Trophoblast cell (in vitro differentiated cells and primary cell): ENCODE results near the gene PSMD4.

Experiments
- DNase-seq, 2 donors: peaks; one replicate each; pipeline ENCODE4 v3.0.0-alpha.2; 2016
- H2AFZ ChIP-seq: 2 replicates; pipeline ENCODE4 v1.6.1; 2013; ENCODE audit warnings: low read length, moderate library complexity, mild to moderate bottlenecking; ENCODE audit not compliant: insufficient read depth, poor library complexity
- H2AK5ac ChIP-seq: 2 replicates; pipeline ENCODE4 v1.6.1; 2013; ENCODE audit warnings: mild to moderate bottlenecking, low read length
- H2BK120ac ChIP-seq: 2 replicates; pipeline ENCODE4 v1.6.1; 2013; ENCODE audit warnings: low read length, mild to moderate bottlenecking, moderate library complexity; ENCODE audit not compliant: insufficient read depth, poor library complexity
- H2BK12ac ChIP-seq: 2 replicates; pipeline ENCODE4 v1.6.1; 2013; ENCODE audit warnings: mild to moderate bottlenecking, low read length, moderate library complexity
- H2BK5ac ChIP-seq: 2 replicates; pipeline ENCODE4 v1.6.1; 2013; ENCODE audit warnings: low read length, low read depth, moderate library complexity, mild to moderate bottlenecking; ENCODE audit not compliant: poor library complexity
- H3K14ac ChIP-seq: 2 replicates; pipeline ENCODE4 v1.6.1; 2013; ENCODE audit warnings: mild to moderate bottlenecking, low read length
- H3K18ac ChIP-seq: 2 replicates; pipeline ENCODE4 v1.6.1; 2013; ENCODE audit warnings: mild to moderate bottlenecking, low read length
- H3K23ac ChIP-seq: 2 replicates; pipeline ENCODE4 v1.6.1; 2013; ENCODE audit warnings: low read length
- H3K27ac ChIP-seq: 2 replicates; pipeline ENCODE4 v1.5.1; 2013; ENCODE audit warnings: low read depth, mild to moderate bottlenecking, inconsistent platforms, low read length, moderate library complexity
- H3K27me3 ChIP-seq: 2 replicates; pipeline ENCODE4 v1.6.1; 2013; ENCODE audit warnings: inconsistent platforms, mild to moderate bottlenecking, low read length, moderate library complexity; ENCODE audit not compliant: insufficient read depth
- H3K36me3 ChIP-seq, 2 experiments: 1 replicate in 1 of 2; 2 replicates in 1 of 2; pipeline ENCODE4 v1.6.1; 2013; ENCODE audit warnings: low read length in 2 of 2, mild to moderate bottlenecking in 2 of 2, moderate library complexity in 1 of 2; ENCODE audit not compliant: insufficient read depth in 2 of 2, control insufficient read depth in 1 of 2
- H3K4ac ChIP-seq: 2 replicates; pipeline ENCODE4 v1.6.1; 2013; ENCODE audit warnings: low read depth, mild to moderate bottlenecking, low read length, moderate library complexity
- H3K4me1 ChIP-seq, 2 experiments: 1 replicate in 1 of 2; 2 replicates in 1 of 2; pipeline ENCODE4 v1.6.1; 2013; ENCODE audit warnings: low read length in 2 of 2, mild to moderate bottlenecking in 2 of 2, moderate library complexity in 1 of 2; ENCODE audit not compliant: insufficient read depth in 2 of 2, control insufficient read depth in 1 of 2
- H3K4me2 ChIP-seq: 2 replicates; pipeline ENCODE4 v1.6.1; 2013; ENCODE audit warnings: inconsistent platforms, mild to moderate bottlenecking, low read length, moderate library complexity
- H3K4me3 ChIP-seq: 2 replicates; pipeline ENCODE4 v1.5.1; 2013; ENCODE audit warnings: mild to moderate bottlenecking, low read depth, low read length, inconsistent platforms
- H3K79me1 ChIP-seq: one replicate; pipeline ENCODE4 v1.6.1; 2013; ENCODE audit warnings: low read length
- H3K79me2 ChIP-seq: 2 replicates; pipeline ENCODE4 v1.6.1; 2013; ENCODE audit warnings: low read length, mild to moderate bottlenecking; ENCODE audit not compliant: control insufficient read depth, insufficient read depth, poor library complexity
- H3K9ac ChIP-seq: 2 replicates; pipeline ENCODE4 v1.6.1; 2013; ENCODE audit warnings: mild to moderate bottlenecking, low read length
- H3K9me3 ChIP-seq: 2 replicates; pipeline ENCODE4 v1.6.1; 2013; ENCODE audit warnings: low read depth, mild to moderate bottlenecking, control low read depth, inconsistent platforms, low read length; ENCODE audit not compliant: insufficient read depth
- H4K12ac ChIP-seq: 2 replicates; pipeline ENCODE4 v1.6.1; 2013; ENCODE audit warnings: low read depth, mild to moderate bottlenecking, low read length, moderate library complexity
- H4K8ac ChIP-seq: 2 replicates; pipeline ENCODE4 v1.6.1; 2013; ENCODE audit warnings: low read depth, mild to moderate bottlenecking, low read length, moderate library complexity
- H4K91ac ChIP-seq: one replicate; pipeline ENCODE4 v1.6.1; 2013; ENCODE audit warnings: low read depth, mild to moderate bottlenecking, low read length, moderate library complexity
- WGBS: extraction: QIAGEN DNeasy Blood & Tissue Kit; methylation state at CpG from one replicate; pipeline ENCODE4 v1.1.7; 2013; ENCODE audit warnings: missing lambda C conversion rate; ENCODE audit not compliant: insufficient read length, insufficient coverage; ENCODE audit errors: extremely low coverage; 5-methylcytosine and 5-hydroxymethylcytosine counted together

PSMD4 gene

DNA sequence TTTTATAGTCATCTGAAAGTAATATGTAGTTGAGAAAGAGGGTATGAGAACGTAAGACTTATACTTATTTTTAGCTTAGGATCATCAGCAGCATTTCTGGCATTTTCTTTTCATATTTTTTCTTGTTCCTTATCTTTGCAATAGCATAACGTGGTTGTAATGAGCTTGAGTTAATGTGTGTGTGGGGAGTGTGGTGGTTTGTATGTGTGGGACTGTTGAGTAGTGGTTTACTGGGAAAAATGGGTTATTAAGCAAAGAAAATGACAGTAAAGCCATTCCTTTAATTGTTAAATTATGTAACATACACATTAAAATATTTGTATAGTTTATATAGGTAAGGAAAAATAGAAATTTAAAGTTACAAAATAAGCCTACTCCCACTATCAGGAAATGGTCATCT lies 41.0 kb upstream of the PSMD4 start:
- no CpG with 5 or more reads among the region's 2 CpGs for WGBS
- Histone ChIP-seq H3K4ac (no peak overlapping the region), H2BK5ac (no peak overlapping the region), H3K4me1 (no peaks in the 10 kb centered on the region), H3K23ac (no peak overlapping the region), H4K91ac (no peak overlapping the region), H3K27ac (no peak overlapping the region), H2BK12ac (no peak overlapping the region), H3K18ac (no peak overlapping the region), H3K9ac (no peak overlapping the region), H3K14ac (no peak overlapping the region), H3K27me3 (no peaks in the 10 kb centered on the region), H4K8ac (no peak overlapping the region), H2BK120ac (no peak overlapping the region), H2AK5ac (no peak overlapping the region), H4K12ac (no peak overlapping the region), H3K36me3 (peaks cover 18 to 34% of the 10 kb centered on the region in 2 experiments), H2AFZ (no peak overlapping the region), H3K9me3 (no peaks in the 10 kb centered on the region), H3K4me3 (no peak overlapping the region), H3K79me1 (no peaks in the 10 kb centered on the region), H3K79me2 (peaks cover 6% of the 10 kb centered on the region), H3K4me2 (no peak overlapping the region)
- DNase-seq: peak in 1 of 2 donors; percentile 44

DNA sequence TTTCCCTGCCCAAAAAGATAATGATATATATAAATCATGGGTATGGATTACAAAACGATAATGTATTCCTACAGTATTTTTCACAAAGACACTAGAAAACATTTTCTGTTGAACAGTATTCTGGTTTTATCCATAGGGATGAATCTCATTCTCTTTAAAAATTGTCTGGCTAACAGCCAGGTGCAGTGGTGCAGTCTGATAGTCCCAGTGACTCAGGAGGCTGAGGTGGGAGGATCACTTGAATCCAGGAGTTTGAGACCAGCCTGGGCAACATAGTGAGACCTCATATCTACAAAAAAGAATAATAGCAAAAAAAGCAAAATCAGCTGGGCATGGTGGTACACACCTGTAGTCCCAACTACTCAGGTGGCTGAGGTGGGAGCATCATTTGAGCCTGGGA lies 32.9 kb upstream of the PSMD4 start:
- no CpG with 5 or more reads among the region's 1 CpG for WGBS
- no peak for DNase-seq
- no peak overlapping the region for H4K12ac ChIP-seq
- H3K14ac ChIP-seq: no peak overlapping the region
- H3K36me3 ChIP-seq: peaks cover 23 to 28% of the 10 kb centered on the region in 2 experiments
- H3K4me3 ChIP-seq: no peak overlapping the region
- H3K23ac ChIP-seq: no peak overlapping the region
- H2AK5ac ChIP-seq: no peak overlapping the region
- H2BK12ac ChIP-seq: no peak overlapping the region
- H3K79me1 ChIP-seq: no peaks in the 10 kb centered on the region
- H2BK120ac ChIP-seq: no peak overlapping the region
- H3K18ac ChIP-seq: no peak overlapping the region
- H4K8ac ChIP-seq: no peak overlapping the region
- no peaks in the 10 kb centered on the region for H3K79me2 ChIP-seq
- H3K4me1 ChIP-seq: no peaks in the 10 kb centered on the region
- no peaks in the 10 kb centered on the region for H3K27me3 ChIP-seq
- no peak overlapping the region for H3K9ac ChIP-seq
- H3K4ac ChIP-seq: peak overlapping the region; percentile 50
- H2BK5ac ChIP-seq: no peak overlapping the region
- H3K4me2 ChIP-seq: no peak overlapping the region
- no peak overlapping the region for H2AFZ ChIP-seq
- H3K27ac ChIP-seq: no peak overlapping the region
- H3K9me3 ChIP-seq: no peaks in the 10 kb centered on the region
- no peak overlapping the region for H4K91ac ChIP-seq

DNA sequence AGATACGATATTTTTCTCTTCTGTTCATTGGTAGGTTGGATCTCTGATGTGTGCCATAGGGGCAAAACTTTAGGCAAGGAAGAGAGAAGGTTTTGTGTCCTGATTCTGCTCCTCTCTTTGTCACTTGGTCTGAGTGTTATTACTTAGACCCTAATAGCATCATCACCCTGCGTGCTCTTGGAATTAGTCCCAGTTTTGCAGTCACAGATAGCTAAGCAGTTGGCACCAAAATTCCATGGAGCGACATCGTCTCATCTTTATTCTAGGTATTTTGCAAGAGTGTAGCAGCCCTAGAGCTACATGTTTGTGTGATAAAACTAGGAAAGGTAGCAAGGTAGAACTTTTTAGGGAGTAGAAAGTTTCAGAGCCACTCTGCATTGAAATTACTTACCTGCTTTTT lies 32.4 kb upstream of the PSMD4 start:
- Histone ChIP-seq H3K9me3 (no peaks in the 10 kb centered on the region), H3K4me2 (no peak overlapping the region), H3K27me3 (no peaks in the 10 kb centered on the region), H2AK5ac (no peak overlapping the region), H3K36me3 (peaks cover 24 to 27% of the 10 kb centered on the region in 2 experiments), H3K79me2 (no peaks in the 10 kb centered on the region), H3K4ac (peak overlapping the region; percentile 31), H3K18ac (no peak overlapping the region), H2BK12ac (no peak overlapping the region), H2BK120ac (no peak overlapping the region), H2AFZ (no peak overlapping the region), H3K9ac (no peak overlapping the region), H4K12ac (no peak overlapping the region), H3K79me1 (no peaks in the 10 kb centered on the region), H2BK5ac (no peak overlapping the region), H3K23ac (no peak overlapping the region), H4K8ac (no peak overlapping the region), H3K27ac (no peak overlapping the region), H3K4me1 (no peaks in the 10 kb centered on the region), H4K91ac (no peak overlapping the region), H3K4me3 (no peak overlapping the region), H3K14ac (no peak overlapping the region)
- DNase-seq: no peak
- WGBS: no CpG with 5 or more reads among the region's 4 CpGs

DNA sequence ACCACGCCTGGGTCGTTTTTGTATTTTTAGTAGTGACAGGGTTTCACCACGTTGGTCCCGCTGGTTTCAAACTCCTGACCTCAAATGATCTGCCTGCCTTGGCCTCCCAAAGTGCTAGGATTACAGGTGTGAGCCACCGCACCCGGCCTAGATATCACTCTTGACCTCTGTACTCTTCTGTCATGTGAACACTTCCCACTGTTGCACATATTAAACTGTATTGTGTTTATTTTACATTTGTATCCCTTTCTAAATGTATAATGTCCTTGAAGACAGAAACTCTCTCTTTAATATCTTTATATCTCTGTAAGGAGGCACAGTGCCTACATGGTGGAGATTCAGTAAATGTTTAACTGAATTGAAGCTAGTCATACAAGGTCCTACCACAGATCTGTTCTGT lies 19.3 kb upstream of the PSMD4 start:
- H3K27ac ChIP-seq: no peak overlapping the region
- H3K14ac ChIP-seq: no peak overlapping the region
- H3K4me1 ChIP-seq: no peaks in the 10 kb centered on the region
- no peak overlapping the region for H2BK120ac ChIP-seq
- DNase-seq: no peak
- H4K91ac ChIP-seq: no peak overlapping the region
- H2BK5ac ChIP-seq: no peak overlapping the region
- H3K27me3 ChIP-seq: no peaks in the 10 kb centered on the region
- H3K79me1 ChIP-seq: no peaks in the 10 kb centered on the region
- H3K79me2 ChIP-seq: no peaks in the 10 kb centered on the region
- no peak overlapping the region for H2BK12ac ChIP-seq
- H2AFZ ChIP-seq: no peak overlapping the region
- WGBS: no CpG with 5 or more reads among the region's 6 CpGs
- no peak overlapping the region for H3K4me2 ChIP-seq
- no peak overlapping the region for H4K12ac ChIP-seq
- no peak overlapping the region for H3K4ac ChIP-seq
- peaks cover 58 to 88% of the 10 kb centered on the region in 2 experiments for H3K36me3 ChIP-seq
- H3K4me3 ChIP-seq: no peak overlapping the region
- no peak overlapping the region for H3K9ac ChIP-seq
- H2AK5ac ChIP-seq: no peak overlapping the region
- no peak overlapping the region for H3K23ac ChIP-seq
- H4K8ac ChIP-seq: no peak overlapping the region
- no peak overlapping the region for H3K18ac ChIP-seq
- H3K9me3 ChIP-seq: no peaks in the 10 kb centered on the region
